Mesenchymal stem cell (in vitro differentiated cells and primary cell): ENCODE measurements around the gene SNX24.

Experiments
- DNase-seq: peaks from one replicate; pipeline ENCODE4 v3.0.0-alpha.2; 2013
- H2AFZ ChIP-seq: one replicate; pipeline ENCODE4 v1.6.1; 2013; ENCODE audit warnings: low read depth, mild to moderate bottlenecking, control low read depth, inconsistent platforms, low read length, moderate library complexity
- H2AK5ac ChIP-seq: 2 replicates; pipeline ENCODE4 v1.6.1; 2013; ENCODE audit warnings: low read length, moderate library complexity, mild to moderate bottlenecking, inconsistent platforms; ENCODE audit not compliant: severe bottlenecking
- H2BK120ac ChIP-seq: one replicate; pipeline ENCODE4 v1.6.1; 2013; ENCODE audit warnings: low read depth, mild to moderate bottlenecking, inconsistent platforms, low read length, moderate library complexity
- H2BK12ac ChIP-seq, 2 experiments: one replicate each; pipeline ENCODE4 v1.6.1; 2013; ENCODE audit warnings: inconsistent platforms in 2 of 2, low read length in 2 of 2, mild to moderate bottlenecking in 2 of 2, moderate library complexity in 2 of 2, control low read depth in 1 of 2
- H2BK15ac ChIP-seq: one replicate; pipeline ENCODE4 v1.6.1; 2013; ENCODE audit warnings: mild to moderate bottlenecking, low read depth, inconsistent platforms; ENCODE audit not compliant: poor library complexity, severe bottlenecking
- H2BK5ac ChIP-seq: 2 replicates; pipeline ENCODE4 v1.6.1; 2013; ENCODE audit warnings: low read depth, mild to moderate bottlenecking, low read length, control low read depth, inconsistent platforms; ENCODE audit not compliant: poor library complexity, severe bottlenecking
- H3K14ac ChIP-seq, 2 experiments: one replicate each; pipeline ENCODE4 v1.6.1; 2013; ENCODE audit warnings: inconsistent platforms in 2 of 2, low read length in 2 of 2, control low read depth in 1 of 2, mild to moderate bottlenecking in 1 of 2, moderate library complexity in 1 of 2
- H3K18ac ChIP-seq, 2 experiments: one replicate each; pipeline ENCODE4 v1.6.1; 2013; ENCODE audit warnings: inconsistent platforms in 2 of 2, low read length in 2 of 2, control low read depth in 1 of 2, low read depth in 1 of 2, mild to moderate bottlenecking in 1 of 2
- H3K23ac ChIP-seq, 2 experiments: one replicate each; pipeline ENCODE4 v1.6.1; 2013; ENCODE audit warnings: inconsistent platforms in 2 of 2, low read length in 2 of 2, mild to moderate bottlenecking in 2 of 2, moderate library complexity in 2 of 2, control low read depth in 1 of 2
- H3K27ac ChIP-seq: 2 replicates; pipeline ENCODE4 v1.5.1; 2013; ENCODE audit warnings: mild to moderate bottlenecking, moderate library complexity, low read length, control low read depth, inconsistent platforms; ENCODE audit not compliant: poor library complexity, severe bottlenecking
- H3K27me3 ChIP-seq, 2 experiments: 2 replicates each; pipeline versions ENCODE4 v1.6.1 to v1.7.0; 2013; ENCODE audit warnings: low read length in 2 of 2, mild to moderate bottlenecking in 2 of 2, moderate library complexity in 2 of 2, control low read depth in 1 of 2, inconsistent platforms in 1 of 2; ENCODE audit not compliant: control insufficient read depth in 1 of 2, insufficient read depth in 1 of 2
- H3K36me3 ChIP-seq, 2 experiments: 2 replicates each; pipeline versions ENCODE4 v1.6.1 to v1.7.0; 2013; ENCODE audit warnings: low read length in 2 of 2, control low read depth in 1 of 2, inconsistent platforms in 1 of 2, low read depth in 1 of 2, mild to moderate bottlenecking in 1 of 2; ENCODE audit not compliant: insufficient read depth in 2 of 2, control insufficient read depth in 1 of 2
- H3K4ac ChIP-seq, 2 experiments: one replicate each; pipeline ENCODE4 v1.6.1; 2013; ENCODE audit warnings: inconsistent platforms in 2 of 2, low read length in 2 of 2, mild to moderate bottlenecking in 2 of 2, moderate library complexity in 2 of 2, control low read depth in 1 of 2, low read depth in 1 of 2
- H3K4me1 ChIP-seq: 2 replicates; pipeline ENCODE4 v1.6.1; 2013; ENCODE audit warnings: low read depth, low read length, control low read depth; ENCODE audit not compliant: control insufficient read depth, insufficient read depth
- H3K4me2 ChIP-seq: 2 replicates; pipeline ENCODE4 v1.6.1; 2013; ENCODE audit warnings: low read length, mild to moderate bottlenecking, inconsistent platforms; ENCODE audit not compliant: poor library complexity, severe bottlenecking
- H3K4me3 ChIP-seq, 2 experiments: 2 replicates each; pipeline versions ENCODE4 v1.5.1 to v1.7.0; 2013; ENCODE audit warnings: low read length in 2 of 2, mild to moderate bottlenecking in 2 of 2, control low read depth in 1 of 2, low read depth in 1 of 2; ENCODE audit not compliant: insufficient read depth in 1 of 2
- H3K79me1 ChIP-seq: replicated peaks from 2 replicates; pipeline ENCODE4 v1.6.1; 2013; ENCODE audit warnings: mild to moderate bottlenecking, control low read depth, low read length, inconsistent platforms; ENCODE audit not compliant: poor library complexity, severe bottlenecking
- H3K9ac ChIP-seq: 2 replicates; pipeline ENCODE4 v1.7.0; 2013; ENCODE audit warnings: mild to moderate bottlenecking, low read length, moderate library complexity
- H3K9me3 ChIP-seq: 2 replicates; pipeline ENCODE4 v1.7.0; 2013; ENCODE audit warnings: mild to moderate bottlenecking, low read length; ENCODE audit not compliant: control insufficient read depth
- H4K8ac ChIP-seq: one replicate; pipeline ENCODE4 v1.6.1; 2013; ENCODE audit warnings: inconsistent platforms, mild to moderate bottlenecking, low read length, moderate library complexity
- H4K91ac ChIP-seq: one replicate; pipeline ENCODE4 v1.6.1; 2013; ENCODE audit warnings: mild to moderate bottlenecking, low read length, inconsistent platforms
- WGBS: methylation state at CpG from one replicate; pipeline ENCODE4 v1.1.7; 2013; ENCODE audit warnings: mixed read lengths; 5-methylcytosine and 5-hydroxymethylcytosine counted together

The SNX24 gene

DNA sequence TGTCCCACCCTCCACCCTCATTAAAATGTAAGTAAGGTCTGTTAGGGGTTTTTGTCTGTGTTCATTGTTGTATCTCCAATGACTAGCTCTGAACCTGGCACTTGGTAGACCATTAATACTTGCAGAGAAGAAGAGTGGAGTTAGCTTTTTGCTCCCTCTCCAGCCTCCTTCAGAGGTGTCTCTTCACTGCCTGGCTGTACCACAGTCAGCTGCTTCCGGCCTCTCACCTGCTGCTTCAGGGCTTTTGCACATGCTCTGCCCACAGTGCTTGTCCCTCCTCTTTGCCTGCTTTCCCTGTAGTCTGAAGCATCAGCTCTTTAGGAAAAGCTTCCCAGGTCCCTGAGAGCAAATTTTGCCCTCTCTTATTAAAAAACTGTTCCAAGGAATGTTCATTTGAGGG is 83.6 kb downstream of the SNX24 start:
- H3K27me3 ChIP-seq, result no peaks in the 10 kb centered on the region
- WGBS, result 100% methylated on average over 1 of the region's 1 CpG

DNA sequence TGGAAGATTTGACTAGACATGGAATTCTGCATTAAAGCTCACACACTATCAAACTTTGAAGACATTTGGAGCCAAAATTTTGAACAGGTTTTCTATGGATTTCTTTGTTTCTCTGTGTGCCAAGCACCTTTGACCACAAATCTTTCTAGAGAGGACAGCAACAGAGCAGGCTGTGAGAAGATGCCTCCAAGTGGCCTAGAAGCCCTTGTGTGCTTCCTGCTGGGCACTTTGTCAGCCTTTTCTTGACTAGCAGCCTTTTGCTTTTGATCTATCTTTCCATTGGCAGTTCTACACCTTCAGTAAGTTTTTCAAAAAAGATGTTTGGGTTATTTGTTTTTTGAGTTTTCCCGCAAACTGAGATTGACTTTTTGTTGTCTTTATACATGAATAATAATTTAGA is 84.6 kb downstream of the SNX24 start:
- Histone ChIP-seq H3K14ac (no peak overlapping the region), H3K4me1 (peaks cover 2% of the 10 kb centered on the region), H3K4ac (no peak overlapping the region), H3K18ac (no peak overlapping the region), H3K9ac (no peak overlapping the region), H2AK5ac (no peak overlapping the region), H3K27ac (no peak overlapping the region), H2BK15ac (no peak overlapping the region), H3K36me3 (peaks cover 0 to 6% of the 10 kb centered on the region in 2 experiments), H3K9me3 (no peaks in the 10 kb centered on the region), H2BK120ac (no peak overlapping the region), H4K8ac (no peak overlapping the region), H3K79me1 (peaks cover 32% of the 10 kb centered on the region), H3K23ac (no peak overlapping the region), H2AFZ (no peak overlapping the region), H4K91ac (no peak overlapping the region), H3K27me3 (no peaks in the 10 kb centered on the region), H3K4me3 (no peak overlapping the region), H2BK5ac (no peak overlapping the region), H3K4me2 (no peak overlapping the region), H2BK12ac (no peak overlapping the region)
- no peak for DNase-seq
- WGBS, result no CpG with 5 or more reads among the region's 1 CpG

More for the DNA sequence above, 83.6 kb downstream of the SNX24 start:
- Histone ChIP-seq H3K79me1 (peaks cover 30% of the 10 kb centered on the region), H3K4me1 (peaks cover 2% of the 10 kb centered on the region), H2BK120ac (no peak overlapping the region), H3K27ac (no peak overlapping the region), H2AK5ac (no peak overlapping the region), H3K9me3 (no peaks in the 10 kb centered on the region), H3K9ac (no peak overlapping the region), H3K4me2 (no peak overlapping the region), H2BK5ac (no peak overlapping the region), H3K4ac (no peak overlapping the region), H3K4me3 (no peak overlapping the region), H4K8ac (no peak overlapping the region), H4K91ac (no peak overlapping the region), H3K23ac (no peak overlapping the region), H2AFZ (no peak overlapping the region), H2BK15ac (no peak overlapping the region), H2BK12ac (no peak overlapping the region), H3K18ac (no peak overlapping the region), H3K14ac (no peak overlapping the region), H3K36me3 (peaks cover 0 to 6% of the 10 kb centered on the region in 2 experiments)
- no peak for DNase-seq

DNA sequence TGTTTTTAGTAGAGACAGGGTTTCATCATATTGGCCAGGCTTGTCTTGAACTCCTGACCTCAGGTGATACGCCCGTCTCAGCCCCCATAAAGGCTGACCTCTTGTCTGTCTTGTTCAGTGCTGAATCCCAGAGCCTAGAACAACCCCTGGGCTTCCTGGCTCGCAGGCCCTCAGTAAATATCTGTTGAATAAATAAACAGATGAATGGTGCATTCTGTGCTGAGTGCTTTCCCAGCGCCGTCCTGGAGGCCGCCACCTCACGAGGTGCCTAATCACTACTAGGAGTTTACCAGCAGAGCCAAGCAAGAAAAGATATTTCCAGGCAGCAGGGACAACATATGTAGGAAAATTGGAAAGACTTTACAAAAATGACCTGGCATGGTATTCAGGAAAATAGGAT is 88.5 kb downstream of the SNX24 start:
- no peaks in the 10 kb centered on the region for H3K27me3 ChIP-seq
- H2AK5ac ChIP-seq, result no peak overlapping the region
- no peaks in the 10 kb centered on the region for H3K9me3 ChIP-seq
- no peak overlapping the region for H3K14ac ChIP-seq
- no peak overlapping the region for H3K4ac ChIP-seq
- no peak overlapping the region for H3K4me2 ChIP-seq
- no peak overlapping the region for H2BK120ac ChIP-seq
- H3K4me1 ChIP-seq, result peaks cover 1% of the 10 kb centered on the region
- H3K4me3 ChIP-seq, result no peak overlapping the region
- no peak overlapping the region for H4K8ac ChIP-seq
- H3K18ac ChIP-seq, result no peak overlapping the region
- peak; percentile 43 for DNase-seq
- no peak overlapping the region for H4K91ac ChIP-seq
- peaks cover 22% of the 10 kb centered on the region for H3K79me1 ChIP-seq
- 63% methylated on average over 7 of the region's 7 CpGs for WGBS
- no peak overlapping the region for H3K9ac ChIP-seq
- H3K23ac ChIP-seq, result no peak overlapping the region
- H2BK5ac ChIP-seq, result no peak overlapping the region
- H3K27ac ChIP-seq, result no peak overlapping the region
- peaks cover 6 to 8% of the 10 kb centered on the region in 2 experiments for H3K36me3 ChIP-seq
- no peak overlapping the region for H2BK15ac ChIP-seq
- no peak overlapping the region for H2AFZ ChIP-seq
- H2BK12ac ChIP-seq, result no peak overlapping the region

DNA sequence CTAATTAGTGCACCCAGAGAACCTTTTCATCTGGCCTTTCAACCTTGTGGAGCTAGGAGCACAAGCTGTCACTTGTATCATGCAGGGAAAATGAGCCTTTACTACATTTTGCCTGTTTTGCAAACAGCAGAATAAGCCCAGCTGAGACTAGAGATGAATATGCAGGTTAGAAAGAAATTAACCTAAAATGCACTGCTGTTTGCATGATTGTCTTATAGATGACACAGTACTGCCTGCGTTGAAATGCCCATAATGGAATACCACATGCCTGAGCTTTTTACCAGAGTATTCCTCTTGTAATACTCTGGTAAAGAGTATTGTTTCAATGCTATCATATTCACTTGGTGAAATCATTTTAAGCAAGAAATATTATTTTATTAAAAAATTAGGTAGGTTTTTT is 90.7 kb downstream of the SNX24 start:
- Histone ChIP-seq H2AFZ (no peak overlapping the region), H3K4me1 (peaks cover 1% of the 10 kb centered on the region), H4K8ac (no peak overlapping the region), H3K79me1 (peaks cover 23% of the 10 kb centered on the region), H3K18ac (no peak overlapping the region), H3K27me3 (no peaks in the 10 kb centered on the region), H3K9me3 (no peaks in the 10 kb centered on the region), H2AK5ac (no peak overlapping the region), H3K9ac (no peak overlapping the region), H3K4ac (no peak overlapping the region), H2BK120ac (no peak overlapping the region), H3K23ac (no peak overlapping the region), H2BK5ac (no peak overlapping the region), H4K91ac (no peak overlapping the region), H2BK12ac (no peak overlapping the region), H2BK15ac (no peak overlapping the region), H3K4me2 (no peak overlapping the region), H3K27ac (no peak overlapping the region), H3K36me3 (peaks cover 8 to 11% of the 10 kb centered on the region in 2 experiments), H3K4me3 (no peak overlapping the region), H3K14ac (no peak overlapping the region)
- DNase-seq, result no peak
- WGBS, result no CpG with 5 or more reads among the region's 1 CpG
